HG02970 (cell line): ENCODE data around the gene GGPS1.
"Not testable (repeated sequence)": the region's sequence is repeated elsewhere in the genome, so short reads cannot be mapped to it uniquely, and the experiment has no call there.

Experiments used
- ATAC-seq: cut with Tn5 transposase; IDR thresholded peaks from one replicate; pipeline ENCODE4 v1.9.1; 2021; ENCODE audit warnings: mild to moderate bottlenecking, moderate library complexity, moderate number of reproducible peaks; ENCODE audit not compliant: unreplicated experiment, low FRiP score

GGPS1 gene

DNA sequence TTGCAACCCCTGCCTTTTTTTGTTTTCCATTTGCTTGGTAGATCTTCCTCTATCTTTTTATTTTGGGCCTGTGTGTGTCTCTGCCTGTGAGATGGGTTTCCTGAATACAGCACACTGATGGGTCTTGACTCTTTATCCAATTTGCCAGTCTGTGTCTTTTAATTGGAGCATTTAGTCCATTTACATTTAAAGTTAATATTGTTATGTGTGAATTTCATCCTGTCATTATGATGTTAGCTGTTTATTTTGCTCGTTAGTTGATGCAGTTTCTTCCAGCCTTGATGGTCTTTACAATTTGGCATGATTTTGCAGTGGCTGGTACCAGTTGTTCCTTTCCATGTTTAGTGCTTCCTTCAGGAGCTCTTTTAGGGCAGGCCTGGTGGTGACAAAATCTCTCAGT lies 57.3 kb downstream of the GGPS1 start:
- not testable (repeated sequence) for ATAC-seq

DNA sequence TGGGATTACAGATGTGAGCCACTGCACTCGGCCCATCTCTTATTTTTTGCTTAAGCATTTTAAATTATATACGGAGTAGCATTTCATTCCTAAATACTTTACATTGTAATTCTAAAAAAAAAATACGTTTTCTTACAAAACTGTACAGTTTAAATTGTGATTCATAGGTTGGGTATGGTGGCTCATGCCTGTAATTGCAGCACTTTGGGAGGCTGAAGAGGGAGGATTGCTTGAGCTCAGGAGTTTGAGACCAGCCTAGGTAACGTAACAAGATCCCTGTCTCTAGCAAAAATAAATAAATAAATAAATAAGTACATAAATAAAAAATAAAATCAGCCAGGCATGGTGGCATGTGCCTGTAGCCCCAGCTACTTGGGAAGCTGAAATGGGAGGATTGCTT lies 63.5 kb downstream of the GGPS1 start:
- ATAC-seq = no peak
